HCT116 (cell line): Measurements from ENCODE around the gene DOCK4.

Experiments used
- ATF3 ChIP-seq: IDR thresholded peaks from 2 replicates; pipeline ENCODE4 v1.6.1; 2012
- CEBPB ChIP-seq: IDR thresholded peaks from 2 replicates; pipeline ENCODE4 v1.6.1; 2012; ENCODE audit warnings: low read depth
- CTCF ChIP-seq, 3 experiments: fragments of 200-600 bp in 1 of 3; sonication (generic) in 1 of 3; IDR thresholded peaks in 2 of 3; conservative IDR thresholded peaks in 1 of 3; 2 replicates each; pipeline ENCODE4 v1.5.1; 2012 to 2017; ENCODE audit warnings: low read depth in 2 of 3, low read length in 2 of 3, antibody characterized with exemption in 1 of 3, borderline replicate concordance in 1 of 3, control low read depth in 1 of 3, mild to moderate bottlenecking in 1 of 3, mixed read lengths in 1 of 3, mixed run types in 1 of 3, moderate library complexity in 1 of 3; ENCODE audit not compliant: insufficient read depth in 1 of 3
- EGR1 ChIP-seq: IDR thresholded peaks from 2 replicates; pipeline ENCODE4 v1.6.1; 2012; ENCODE audit warnings: low read depth
- MAX ChIP-seq: IDR thresholded peaks from 2 replicates; pipeline ENCODE4 v1.6.1; 2012
- POLR2A ChIP-seq: IDR thresholded peaks from 2 replicates; pipeline ENCODE4 v1.7.0; 2011; ENCODE audit warnings: borderline replicate concordance; ENCODE audit not compliant: insufficient read depth, insufficient read length; ENCODE audit errors: extremely low read depth
- RAD21 ChIP-seq: IDR thresholded peaks from 2 replicates; pipeline ENCODE4 v1.6.1; 2012; ENCODE audit warnings: low read depth, mild to moderate bottlenecking
- ZFX ChIP-seq: fragments of 450-650 bp; IDR thresholded peaks from 2 replicates; pipeline ENCODE4 v1.6.1; 2017

GRCh38 chr7:111813306-111813705 is 392.9 kb downstream of the DOCK4 start:
- no peak for TF ChIP-seq POLR2A
- TF ChIP-seq CTCF (IDR thresholded peaks at IDR 0.05 in 2 of 3, conservative IDR thresholded peaks at IDR 0.05 in 1 of 3; ENCODE audit: borderline replicate concordance in 1 of 3, insufficient read depth in 1 of 3, low read depth in 2 of 3, low read length in 2 of 3): no peak
- no peak for TF ChIP-seq MAX
- TF ChIP-seq ZFX: no peak
- no peak for TF ChIP-seq CEBPB
- no peak for TF ChIP-seq RAD21
- TF ChIP-seq ATF3: no peak
- TF ChIP-seq EGR1: no peak
